GM10266 (cell line): Measurements from ENCODE around the gene ACBD4.

Experiments
- DNase-seq: peaks from one replicate; pipeline ENCODE4 v3.0.0; 2012; ENCODE audit errors: extremely low spot score
- TF ChIP-seq, protein P1 (sequence below): IDR thresholded peaks from 2 replicates; pipeline ENCODE4 v1.5.1; 2012; ENCODE audit warnings: mild to moderate bottlenecking, low read depth; ENCODE audit not compliant: control insufficient read depth, insufficient read depth; ENCODE audit errors: missing control alignments

ACBD4 gene

DNA sequence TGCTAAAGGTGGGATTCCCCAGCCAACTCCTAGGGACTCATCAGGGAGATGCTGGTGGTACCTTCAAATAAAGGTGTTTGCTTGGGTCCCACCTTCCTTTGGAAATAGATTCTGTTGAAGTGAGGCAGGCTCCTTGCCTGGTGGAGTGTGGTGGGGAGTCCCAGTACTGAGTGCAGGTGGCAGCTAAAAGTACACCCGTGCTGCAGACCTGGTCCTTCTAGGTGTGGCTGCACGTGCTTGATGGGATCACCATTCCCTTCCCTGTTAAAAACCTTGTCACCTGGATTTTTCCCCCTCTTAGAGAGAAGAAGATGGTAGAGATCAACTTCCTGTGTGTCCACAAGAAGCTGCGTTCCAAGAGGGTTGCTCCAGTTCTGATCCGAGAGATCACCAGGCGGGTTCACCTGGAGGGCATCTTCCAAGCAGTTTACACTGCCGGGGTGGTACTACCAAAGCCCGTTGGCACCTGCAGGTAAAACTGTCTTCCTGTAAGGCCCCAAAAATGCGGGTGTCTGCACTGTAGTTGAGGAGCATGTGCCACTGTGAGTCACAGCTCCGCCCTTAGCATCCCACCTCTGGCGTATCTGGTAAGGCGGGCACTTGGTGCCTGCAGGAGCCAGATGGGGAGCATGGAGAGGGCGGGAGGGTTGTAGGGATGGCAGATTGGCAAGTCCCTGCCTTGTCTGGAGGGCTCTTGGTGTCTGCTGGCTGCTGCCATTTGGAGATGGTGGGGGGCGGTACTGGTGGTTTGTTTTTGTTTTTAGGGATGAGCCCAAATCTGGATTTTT is 37.2 kb upstream of the ACBD4 start:
- DNase-seq: no peak
- TF ChIP-seq, protein P1, sequence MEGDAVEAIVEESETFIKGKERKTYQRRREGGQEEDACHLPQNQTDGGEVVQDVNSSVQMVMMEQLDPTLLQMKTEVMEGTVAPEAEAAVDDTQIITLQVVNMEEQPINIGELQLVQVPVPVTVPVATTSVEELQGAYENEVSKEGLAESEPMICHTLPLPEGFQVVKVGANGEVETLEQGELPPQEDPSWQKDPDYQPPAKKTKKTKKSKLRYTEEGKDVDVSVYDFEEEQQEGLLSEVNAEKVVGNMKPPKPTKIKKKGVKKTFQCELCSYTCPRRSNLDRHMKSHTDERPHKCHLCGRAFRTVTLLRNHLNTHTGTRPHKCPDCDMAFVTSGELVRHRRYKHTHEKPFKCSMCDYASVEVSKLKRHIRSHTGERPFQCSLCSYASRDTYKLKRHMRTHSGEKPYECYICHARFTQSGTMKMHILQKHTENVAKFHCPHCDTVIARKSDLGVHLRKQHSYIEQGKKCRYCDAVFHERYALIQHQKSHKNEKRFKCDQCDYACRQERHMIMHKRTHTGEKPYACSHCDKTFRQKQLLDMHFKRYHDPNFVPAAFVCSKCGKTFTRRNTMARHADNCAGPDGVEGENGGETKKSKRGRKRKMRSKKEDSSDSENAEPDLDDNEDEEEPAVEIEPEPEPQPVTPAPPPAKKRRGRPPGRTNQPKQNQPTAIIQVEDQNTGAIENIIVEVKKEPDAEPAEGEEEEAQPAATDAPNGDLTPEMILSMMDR: no peak

DNA sequence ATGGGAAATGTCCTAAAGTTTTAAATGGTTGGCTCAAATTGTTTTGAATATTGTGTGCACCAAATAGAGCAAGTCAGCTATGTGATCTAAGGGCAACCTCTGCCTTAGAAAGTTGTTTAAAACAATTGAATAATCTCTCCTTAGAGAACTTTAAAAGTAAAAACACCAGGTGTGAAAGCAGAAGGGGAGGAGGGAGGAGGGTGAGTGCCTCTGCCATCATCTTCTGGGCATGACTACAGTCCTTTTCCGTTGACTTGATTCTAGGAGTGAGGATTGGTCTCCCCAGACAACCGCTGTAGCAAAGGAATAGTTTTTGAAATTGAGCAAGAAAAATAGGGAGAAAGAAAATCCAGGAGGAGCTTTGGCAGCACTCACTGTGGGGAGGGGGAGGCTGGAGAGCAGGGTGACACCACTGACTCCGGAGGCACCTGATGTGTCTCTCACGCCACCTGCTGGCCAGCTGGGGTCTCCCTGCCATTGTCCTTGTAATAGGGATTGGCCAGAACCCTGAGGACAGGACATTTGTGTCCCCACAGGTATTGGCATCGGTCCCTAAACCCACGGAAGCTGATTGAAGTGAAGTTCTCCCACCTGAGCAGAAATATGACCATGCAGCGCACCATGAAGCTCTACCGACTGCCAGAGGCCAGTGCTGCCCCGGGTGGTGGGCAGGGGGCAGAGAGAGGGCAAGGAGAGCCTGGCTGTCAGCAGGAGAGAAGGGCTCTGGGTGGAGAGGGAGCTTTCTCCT is 36.4 kb upstream of the ACBD4 start:
- TF ChIP-seq, protein P1: peak; percentile 89
- DNase-seq: peak; percentile 83

DNA sequence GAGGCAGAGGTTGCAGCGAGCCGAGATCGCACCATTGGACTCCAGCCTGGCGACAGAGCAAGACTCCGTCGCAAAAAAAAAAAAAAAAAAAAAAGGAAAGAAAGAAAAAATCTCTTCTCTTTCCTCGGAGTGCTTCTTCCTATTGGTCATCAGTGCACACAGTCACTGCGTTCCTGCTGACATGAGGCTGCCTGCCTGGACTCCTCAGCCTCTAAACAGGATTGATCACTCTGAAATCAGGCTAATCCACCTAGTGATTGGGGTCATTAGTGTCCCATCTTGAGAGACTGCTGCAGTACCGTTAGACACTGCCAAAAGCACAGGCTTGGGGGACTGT is 34.0 kb upstream of the ACBD4 start:
- no peak for DNase-seq
- TF ChIP-seq, protein P1: no peak

DNA sequence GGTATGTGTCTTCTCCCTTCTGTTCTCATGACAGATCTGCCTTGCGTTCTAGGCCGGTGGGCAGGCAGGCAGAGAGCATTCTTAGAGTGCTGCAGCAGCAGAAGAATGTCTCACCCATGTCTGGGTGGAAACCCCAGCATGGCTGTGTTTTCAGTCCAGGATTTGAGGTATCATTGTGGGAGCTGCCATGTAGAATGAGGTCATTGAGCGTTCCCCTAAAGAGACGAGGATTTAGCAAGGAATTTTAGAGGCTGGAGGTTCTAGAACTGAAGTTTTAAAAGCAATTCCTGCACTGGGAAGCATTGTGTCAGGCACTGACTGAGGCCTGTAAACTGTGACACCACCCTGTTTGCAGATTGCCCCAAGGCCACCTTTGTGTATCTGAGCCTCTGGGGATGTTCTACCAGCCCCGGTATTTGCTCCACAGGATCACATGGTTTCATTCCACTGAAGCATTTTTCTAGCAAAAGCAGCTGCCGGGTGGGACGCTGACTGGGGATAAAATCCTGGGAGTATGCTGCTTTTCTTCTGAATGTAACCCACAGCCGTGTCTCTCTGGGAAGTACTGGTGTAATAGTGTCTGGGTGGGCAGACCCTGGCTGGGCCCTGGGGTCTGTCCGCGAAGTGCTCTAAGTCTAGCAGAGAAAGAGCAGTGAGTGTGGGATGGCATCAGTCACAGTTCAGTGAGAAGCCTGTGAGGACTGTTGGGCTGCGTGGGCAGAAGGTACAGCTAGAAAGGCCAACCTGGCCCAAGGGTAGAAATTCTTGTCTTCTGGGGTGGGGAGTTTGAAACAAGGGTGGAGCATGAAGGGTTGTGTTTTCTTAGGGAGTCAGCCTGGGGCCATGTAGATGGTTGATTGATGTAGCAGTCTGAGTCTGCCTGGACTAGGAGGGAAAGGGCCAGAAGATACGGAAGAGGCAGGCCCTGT is 33.3 kb upstream of the ACBD4 start:
- TF ChIP-seq, protein P1: no peak
- no peak for DNase-seq

DNA sequence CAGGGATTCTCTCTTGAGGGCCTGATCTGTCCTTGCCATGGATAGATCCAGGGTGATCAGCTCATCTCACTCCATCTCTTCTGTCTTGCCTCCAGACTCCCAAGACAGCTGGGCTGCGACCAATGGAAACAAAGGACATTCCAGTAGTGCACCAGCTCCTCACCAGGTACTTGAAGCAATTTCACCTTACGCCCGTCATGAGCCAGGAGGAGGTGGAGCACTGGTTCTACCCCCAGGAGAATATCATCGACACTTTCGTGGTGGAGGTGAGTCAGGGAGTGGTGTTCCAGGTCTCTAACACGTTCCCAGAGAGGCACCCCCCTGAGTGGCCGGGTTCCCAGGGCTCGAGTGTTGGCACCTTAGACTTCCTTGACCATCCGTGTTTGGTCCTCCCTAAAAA is 32.6 kb upstream of the ACBD4 start:
- DNase-seq: no peak
- TF ChIP-seq, protein P1: no peak

DNA sequence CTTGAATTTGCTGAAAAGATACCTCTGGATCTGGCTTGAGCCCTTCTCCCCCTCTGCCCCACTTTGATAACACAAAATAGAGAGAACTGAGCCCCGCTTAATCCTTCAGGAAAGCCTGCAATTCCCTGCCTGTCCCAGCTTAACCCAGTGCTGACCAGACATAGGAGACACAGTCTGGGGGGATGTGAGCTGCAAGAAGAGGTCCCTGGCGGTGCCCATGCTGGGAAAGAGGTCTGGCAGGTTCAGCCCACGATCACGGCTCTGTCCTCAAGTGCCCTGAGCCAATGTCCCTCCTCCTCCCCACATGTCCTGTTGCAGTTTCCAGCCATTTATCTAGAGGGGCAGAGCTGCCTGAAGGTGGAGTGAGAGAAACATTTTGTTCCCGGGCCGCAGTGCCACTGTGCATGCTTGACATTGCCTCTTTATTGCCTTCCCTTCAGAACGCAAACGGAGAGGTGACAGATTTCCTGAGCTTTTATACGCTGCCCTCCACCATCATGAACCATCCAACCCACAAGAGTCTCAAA is 32.2 kb upstream of the ACBD4 start:
- DNase-seq: no peak
- TF ChIP-seq, protein P1: no peak

DNA sequence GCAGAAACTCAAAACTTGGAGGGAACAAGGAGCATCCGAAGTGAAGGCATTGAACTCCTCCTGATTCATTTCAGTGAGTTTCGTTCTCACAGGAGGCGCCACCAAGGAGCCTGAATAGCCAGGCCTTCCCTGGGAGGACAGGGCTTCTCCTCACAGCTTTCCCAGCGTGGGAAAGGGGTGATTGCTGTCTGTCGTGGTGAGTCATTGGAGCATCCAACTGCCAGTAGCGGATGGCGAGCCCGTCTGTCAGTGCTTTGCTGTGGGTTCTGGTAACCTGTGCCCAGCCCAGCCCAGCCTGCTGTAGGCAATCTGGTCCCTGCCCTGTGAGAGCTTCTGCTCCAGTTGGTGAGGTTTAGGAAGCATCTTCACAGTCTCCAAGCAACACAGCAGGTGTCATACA is 31.5 kb upstream of the ACBD4 start:
- DNase-seq: no peak
- TF ChIP-seq, protein P1: no peak
